WTC11 (cell line): Measurements from ENCODE around the gene CRYBA2. TPM values are rescaled to one million over a fixed set of nuclear protein-coding genes. Genes with fewer than 3 reads are reported as not detected.
A peak's percentile ranks its signal among the peaks of the same experiment; 100 is the strongest.

Source experiments
- ATAC-seq: fragments of 200-7000 bp; cut with Tn5 transposase; 2 replicates; pipeline ENCODE4 v1.10.0; 2021; ENCODE audit warnings: mild to moderate bottlenecking, moderate library complexity
- CTCF ChIA-PET: fragments of 300-600 bp; sonication (Branson Sonifier 250); formaldehyde crosslinking; loops from one replicate; lab custom pipeline; 2021; ENCODE audit warnings: antibody characterized with exemption; lab: Charles Lee
- POLR2A ChIA-PET: fragments of 350-600 bp; sonication (Branson Sonifier 250); formaldehyde crosslinking; loops from one replicate; lab custom pipeline; 2021; ENCODE audit warnings: antibody characterized with exemption; lab: Charles Lee
- DNase-seq: peaks from one replicate; pipeline ENCODE4 v3.0.0; 2021; ENCODE audit warnings: low spot score
- H3K27ac Mint-ChIP-seq: 2 replicates; pipeline ENCODE4 v1.8.0; 2021; ENCODE audit warnings: mixed read lengths
- H3K27me3 Mint-ChIP-seq: 2 replicates; pipeline ENCODE4 v1.8.0; 2021; ENCODE audit warnings: low read depth, mild to moderate bottlenecking, moderate library complexity, mixed read lengths
- H3K36me3 Mint-ChIP-seq: 2 replicates; pipeline ENCODE4 v1.8.0; 2021; ENCODE audit warnings: mixed read lengths
- H3K4me1 Mint-ChIP-seq: 2 replicates; pipeline ENCODE4 v1.8.0; 2022; ENCODE audit warnings: mixed read lengths
- H3K4me3 Mint-ChIP-seq: 2 replicates; pipeline ENCODE4 v1.8.0; 2021; ENCODE audit warnings: mild to moderate bottlenecking, moderate library complexity, mixed read lengths
- H3K9me3 Mint-ChIP-seq: 2 replicates; pipeline ENCODE4 v1.8.0; 2021; ENCODE audit warnings: mixed read lengths
- AFF4 ChIP-seq: sonication (generic); formaldehyde crosslinking; IDR thresholded peaks from 2 replicates; pipeline ENCODE4 v1.8.1; 2023; ENCODE audit warnings: mild to moderate bottlenecking, missing genetic modification reagents, borderline replicate concordance
- MYBL2 ChIP-seq: sonication (generic); formaldehyde crosslinking; IDR thresholded peaks from 2 replicates; pipeline ENCODE4 v1.8.1; 2023; ENCODE audit warnings: mild to moderate bottlenecking, moderate library complexity, missing genetic modification reagents
- NFYB ChIP-seq: sonication (generic); formaldehyde crosslinking; conservative IDR thresholded peaks from 2 replicates; pipeline ENCODE4 v1.8.0; 2022; ENCODE audit warnings: low read depth, missing genetic modification reagents
- PRDM15 ChIP-seq: sonication (generic); formaldehyde crosslinking; IDR thresholded peaks from 2 replicates; pipeline ENCODE4 v1.8.0; 2022; ENCODE audit warnings: missing genetic modification reagents
- ZNF138 ChIP-seq: sonication (generic); formaldehyde crosslinking; conservative IDR thresholded peaks from 2 replicates; pipeline ENCODE4 v1.8.1; 2022; ENCODE audit warnings: mild to moderate bottlenecking, moderate library complexity, missing genetic modification reagents
- ZNF263 ChIP-seq: sonication (generic); formaldehyde crosslinking; IDR thresholded peaks from 2 replicates; pipeline ENCODE4 v1.8.1; 2022; ENCODE audit warnings: low read depth, mild to moderate bottlenecking, moderate library complexity, missing genetic modification reagents
- ZNF281 ChIP-seq: sonication (generic); formaldehyde crosslinking; IDR thresholded peaks from 2 replicates; pipeline ENCODE4 v1.8.0; 2023; ENCODE audit warnings: mild to moderate bottlenecking, missing genetic modification reagents
- ZNF532 ChIP-seq: fragments of 250-450 bp; sonication (Bioruptor Pico); IDR thresholded peaks from 2 replicates; pipeline ENCODE4 v1.9.0; 2021; ENCODE audit warnings: mild to moderate bottlenecking, borderline replicate concordance
- total RNA-seq: library from RNA; stranded (reverse); gene quantifications from 3 replicates; pipeline ENCODE4 v1.2.3, GENCODE V29; 2021

Gene CRYBA2
- total RNA-seq, 1 experiment from 2014 or later = not detected

- TF ChIP-seq AFF4 = no peak
- TF ChIP-seq NFYB (CRISPR knock-in tag) = no peak
These were observed 31.3 kb downstream of the CRYBA2 start (continued) for GRCh38 chr2:218961651-218962570.

- no peak for TF ChIP-seq PRDM15
- ATAC-seq (no peak), DNase-seq (no peak)
- POLR2A ChIA-PET = interaction anchor here (1.0 kb wide), 1 partner anchor 69 kb away, joined by 3 read pairs; no protein-coding TSS in a partner anchor
- Mint-ChIP-seq H3K27me3 (peaks cover 87% of the 10 kb centered on the region), H3K4me1 (peaks cover 31% of the 10 kb centered on the region), H3K36me3 (no peaks in the 10 kb centered on the region), H3K27ac (no peak overlapping the region), H3K4me3 (peak overlapping the region; percentile 50), H3K9me3 (no peaks in the 10 kb centered on the region)
- CTCF ChIA-PET = interaction anchor here (0.7 to 8.8 kb wide), 5 partner anchors 8 to 85 kb away, joined by 3 to 116 read pairs (median 6); no protein-coding TSS in a partner anchor
These were observed 32.0 kb downstream of the CRYBA2 start for GRCh38 chr2:218961229-218961628.

GRCh38 chr2:218960309-218961165 is 32.7 kb downstream of the CRYBA2 start:
- ChIA-PET POLR2A (no interaction called here), CTCF (interaction anchor here (1.4 to 8.8 kb wide), 4 partner anchors 15 to 83 kb away, joined by 5 to 116 read pairs (median 10); no protein-coding TSS in a partner anchor)
- ATAC-seq = no peak
- Mint-ChIP-seq H3K27me3 (peaks cover 92% of the 10 kb centered on the region), H3K9me3 (no peaks in the 10 kb centered on the region), H3K36me3 (no peaks in the 10 kb centered on the region), H3K4me3 (peak overlapping the region; percentile 69), H3K27ac (no peak overlapping the region), H3K4me1 (peaks cover 31% of the 10 kb centered on the region)
- DNase-seq = no peak
- TF ChIP-seq ZNF281 (CRISPR knock-in tag) = no peak
- no peak for TF ChIP-seq PRDM15
- no peak for TF ChIP-seq MYBL2 (CRISPR knock-in tag)
- TF ChIP-seq ZNF138 (CRISPR knock-in tag) = no peak
- no peak for TF ChIP-seq ZNF263 (CRISPR knock-in tag)
- no peak for TF ChIP-seq ZNF532 (CRISPR knock-in tag)
